Mononuclear cell (primary cell): ENCODE data around the gene ZBTB18. TPM values are rescaled to one million over a fixed set of nuclear protein-coding genes. Genes with fewer than 3 reads are reported as not detected.

ENCODE experiments used
- H3K27me3 ChIP-seq: 2 replicates; pipeline ENCODE4 v1.6.0; 2011; ENCODE audit warnings: low read length, control low read depth; ENCODE audit not compliant: insufficient read depth
- H3K4me1 ChIP-seq: 2 replicates; pipeline ENCODE4 v1.5.1; 2011; ENCODE audit warnings: mild to moderate bottlenecking, low read length, control low read depth; ENCODE audit not compliant: insufficient read depth
- H3K4me3 ChIP-seq: 2 replicates; pipeline ENCODE4 v1.5.1; 2011; ENCODE audit warnings: mild to moderate bottlenecking, low read length, moderate library complexity
- H3K9me3 ChIP-seq: 2 replicates; pipeline ENCODE4 v1.5.1; 2011; ENCODE audit warnings: low read depth, mild to moderate bottlenecking, control low read depth, low read length
- total RNA-seq: library from RNA; depleted of rRNA; stranded (reverse); fragments of >200 nt; gene quantifications from one replicate; pipeline ENCODE4 v1.2.3, GENCODE V29; 2012

ZBTB18 gene
- total RNA-seq, 1 donor, result 57.5 TPM

DNA sequence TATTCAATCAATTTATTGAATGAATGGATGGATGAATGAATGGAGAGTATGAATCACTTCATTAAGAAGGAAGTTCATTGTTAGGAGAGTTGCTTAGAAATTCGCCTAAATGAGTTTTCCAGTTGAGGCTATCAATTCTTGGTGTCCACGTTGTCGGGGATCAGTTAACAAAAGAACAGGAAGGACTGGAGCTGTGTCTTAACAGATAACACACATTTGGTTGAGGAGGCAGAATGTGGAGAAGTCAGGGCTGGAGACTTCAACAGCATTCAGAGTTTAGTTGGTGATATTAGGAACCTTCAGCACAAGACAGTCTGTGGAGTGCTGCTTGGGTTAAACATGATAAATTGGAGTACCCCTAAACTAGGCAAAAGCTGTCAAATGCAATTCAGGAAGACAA is 33.7 kb downstream of the ZBTB18 start:
- no peak overlapping the region for H3K4me3 ChIP-seq
- peaks cover 7% of the 10 kb centered on the region for H3K27me3 ChIP-seq
- no peaks in the 10 kb centered on the region for H3K4me1 ChIP-seq
- no peaks in the 10 kb centered on the region for H3K9me3 ChIP-seq

GRCh38 chr1:244085891-244086290 is 34.8 kb downstream of the ZBTB18 start:
- Histone ChIP-seq H3K4me1 (no peaks in the 10 kb centered on the region), H3K9me3 (no peaks in the 10 kb centered on the region), H3K27me3 (peaks cover 7% of the 10 kb centered on the region), H3K4me3 (no peak overlapping the region)

DNA sequence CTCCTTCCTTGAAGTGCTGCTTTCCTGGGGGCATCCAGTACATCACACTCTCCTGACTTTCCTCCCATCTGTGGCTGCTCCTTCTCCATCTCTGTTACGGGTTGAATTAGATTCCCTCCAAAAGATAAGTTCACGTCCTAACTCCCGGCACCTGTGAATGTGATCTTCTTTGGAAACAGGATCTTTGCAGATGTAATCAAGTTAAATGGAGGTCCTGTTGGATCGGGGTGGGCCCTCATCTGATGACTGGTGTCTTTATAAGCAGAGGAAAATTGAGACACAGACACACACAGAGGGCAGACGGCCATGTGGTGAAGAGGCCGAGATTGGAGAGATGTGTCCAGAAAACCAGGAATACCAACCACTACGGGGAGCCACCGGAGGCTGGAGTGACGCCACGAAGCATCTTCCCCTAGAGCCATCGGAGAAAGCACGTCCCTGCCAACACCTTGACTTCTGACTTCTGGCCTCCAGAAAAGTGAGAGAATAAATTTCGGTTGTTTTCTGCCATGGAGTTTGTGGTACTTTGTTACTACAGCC is 36.0 kb downstream of the ZBTB18 start:
- H3K9me3 ChIP-seq, result no peaks in the 10 kb centered on the region
- H3K4me1 ChIP-seq, result no peaks in the 10 kb centered on the region
- peaks cover 7% of the 10 kb centered on the region for H3K27me3 ChIP-seq
- no peak overlapping the region for H3K4me3 ChIP-seq

DNA sequence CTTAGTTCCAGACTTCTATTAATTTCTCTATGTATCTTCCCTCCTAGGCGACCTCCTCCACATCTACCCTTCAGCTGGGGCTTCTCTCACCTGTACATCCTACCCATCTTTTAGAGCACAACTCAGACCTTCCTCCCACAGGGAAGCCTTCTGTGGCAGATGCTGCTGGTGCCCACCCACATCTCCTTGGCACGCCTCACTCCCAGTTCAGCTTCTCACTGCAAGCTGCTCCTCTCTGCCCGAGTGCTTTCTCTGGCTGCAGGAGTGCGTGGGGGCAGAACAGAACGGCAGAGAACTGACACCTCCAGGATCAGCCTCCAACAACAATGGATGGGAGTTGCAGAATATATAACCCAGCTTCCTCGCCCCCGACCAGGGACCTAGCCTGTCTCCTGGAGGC is 36.5 kb downstream of the ZBTB18 start:
- H3K27me3 ChIP-seq, result peaks cover 7% of the 10 kb centered on the region
- no peaks in the 10 kb centered on the region for H3K9me3 ChIP-seq
- H3K4me3 ChIP-seq, result no peak overlapping the region
- H3K4me1 ChIP-seq, result no peaks in the 10 kb centered on the region

DNA sequence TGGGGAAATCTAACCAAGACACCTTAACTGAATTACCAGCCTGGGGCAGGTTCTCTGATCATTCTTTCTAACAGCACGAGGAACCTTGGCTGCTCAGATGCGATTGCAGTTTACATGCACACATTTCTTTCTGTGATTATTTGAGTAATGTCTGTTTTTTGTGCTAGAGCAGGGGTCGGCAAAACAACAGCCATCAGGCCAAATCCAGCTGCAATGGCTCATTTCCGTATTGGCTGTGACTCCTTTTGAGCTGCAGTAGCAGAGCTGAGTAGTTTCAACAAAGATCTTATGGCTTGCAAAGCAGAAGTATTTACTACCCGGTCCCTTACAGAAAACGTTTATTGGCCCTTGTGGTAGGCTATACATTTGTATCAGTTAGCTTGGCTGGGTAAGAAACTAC is 37.1 kb downstream of the ZBTB18 start:
- Histone ChIP-seq H3K9me3 (no peaks in the 10 kb centered on the region), H3K27me3 (peaks cover 7% of the 10 kb centered on the region), H3K4me1 (no peaks in the 10 kb centered on the region), H3K4me3 (no peak overlapping the region)

DNA sequence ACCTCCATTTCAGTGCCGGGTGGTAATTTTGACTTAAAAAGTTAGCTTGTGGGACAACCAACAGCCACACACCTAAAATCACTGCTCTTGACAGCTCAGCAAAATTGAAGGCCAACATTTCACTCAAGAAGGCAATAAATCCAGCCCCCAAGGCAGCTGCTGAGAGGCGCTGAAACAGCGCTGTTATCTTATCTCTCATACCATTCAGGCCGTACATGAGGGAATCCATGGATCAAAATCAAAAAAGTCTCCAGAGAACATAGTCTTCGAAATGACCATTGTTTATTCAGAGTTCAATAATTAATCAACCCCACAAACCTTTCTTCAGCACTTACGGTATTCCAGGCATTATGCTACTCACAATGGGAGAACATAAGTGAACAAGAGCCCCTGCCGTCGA is 38.5 kb downstream of the ZBTB18 start:
- H3K4me3 ChIP-seq, result no peak overlapping the region
- H3K27me3 ChIP-seq, result no peaks in the 10 kb centered on the region
- no peaks in the 10 kb centered on the region for H3K4me1 ChIP-seq
- no peaks in the 10 kb centered on the region for H3K9me3 ChIP-seq

DNA sequence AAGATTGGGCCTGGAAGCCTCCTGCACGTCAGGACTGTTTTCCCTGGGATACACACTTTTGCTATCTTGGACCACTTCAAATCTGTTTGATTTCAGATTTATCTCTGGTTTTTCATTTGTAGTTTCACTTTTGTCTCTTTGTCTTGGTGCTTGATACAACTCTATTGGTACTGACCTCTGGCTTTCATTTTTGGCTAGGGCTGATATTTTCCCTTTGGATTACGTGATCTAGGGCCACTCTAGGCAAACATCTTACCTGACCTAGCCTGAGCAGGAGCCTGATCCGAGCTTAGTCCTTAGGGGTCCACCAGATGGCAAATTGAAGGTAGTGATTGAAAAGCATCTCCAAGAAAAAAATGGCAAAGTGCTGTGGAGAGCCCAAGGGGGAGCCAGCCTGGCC is 39.6 kb downstream of the ZBTB18 start:
- no peaks in the 10 kb centered on the region for H3K4me1 ChIP-seq
- H3K27me3 ChIP-seq, result no peaks in the 10 kb centered on the region
- no peaks in the 10 kb centered on the region for H3K9me3 ChIP-seq

GRCh38 chr1:244092293-244092963 is 41.3 kb downstream of the ZBTB18 start:
- no peak overlapping the region for H3K4me3 ChIP-seq
- H3K27me3 ChIP-seq, result no peaks in the 10 kb centered on the region
- H3K4me1 ChIP-seq, result no peaks in the 10 kb centered on the region
- H3K9me3 ChIP-seq, result no peaks in the 10 kb centered on the region

More for the DNA sequence above, 39.6 kb downstream of the ZBTB18 start:
- H3K4me3 ChIP-seq, result no peak overlapping the region

DNA sequence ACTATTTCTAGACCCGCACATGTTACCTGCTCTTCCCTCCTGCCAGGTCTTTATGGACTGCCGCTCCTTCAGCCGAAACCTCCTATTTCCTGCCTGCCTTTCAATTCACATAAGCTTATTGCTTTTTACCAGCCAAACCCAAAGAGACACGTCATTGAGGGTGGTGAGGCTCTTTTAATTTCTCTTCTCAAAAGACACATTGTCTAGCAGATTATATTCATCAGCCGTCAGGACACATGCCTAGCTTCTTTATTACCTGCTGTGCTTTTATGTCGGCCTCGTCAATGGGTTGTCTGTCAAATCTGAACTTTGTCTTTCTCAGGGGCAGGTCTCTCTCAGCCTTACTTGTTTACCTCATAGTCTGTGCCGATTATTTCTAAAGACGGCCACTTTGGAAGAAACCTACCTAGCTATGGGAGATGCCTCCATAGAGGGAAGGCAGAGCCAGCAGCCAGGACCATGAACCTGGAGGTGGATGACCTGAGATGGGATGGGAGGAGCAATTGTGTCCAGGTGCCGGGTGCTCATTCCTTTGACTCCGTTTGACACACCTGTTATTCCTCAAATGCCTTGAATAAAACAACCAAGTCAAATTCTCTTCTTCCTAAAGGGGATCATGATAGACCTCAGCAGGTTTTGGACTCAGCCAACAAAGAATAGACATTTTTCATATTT is 42.0 kb downstream of the ZBTB18 start:
- H3K27me3 ChIP-seq, result no peaks in the 10 kb centered on the region
- no peak overlapping the region for H3K4me3 ChIP-seq
- no peaks in the 10 kb centered on the region for H3K4me1 ChIP-seq
- no peaks in the 10 kb centered on the region for H3K9me3 ChIP-seq

DNA sequence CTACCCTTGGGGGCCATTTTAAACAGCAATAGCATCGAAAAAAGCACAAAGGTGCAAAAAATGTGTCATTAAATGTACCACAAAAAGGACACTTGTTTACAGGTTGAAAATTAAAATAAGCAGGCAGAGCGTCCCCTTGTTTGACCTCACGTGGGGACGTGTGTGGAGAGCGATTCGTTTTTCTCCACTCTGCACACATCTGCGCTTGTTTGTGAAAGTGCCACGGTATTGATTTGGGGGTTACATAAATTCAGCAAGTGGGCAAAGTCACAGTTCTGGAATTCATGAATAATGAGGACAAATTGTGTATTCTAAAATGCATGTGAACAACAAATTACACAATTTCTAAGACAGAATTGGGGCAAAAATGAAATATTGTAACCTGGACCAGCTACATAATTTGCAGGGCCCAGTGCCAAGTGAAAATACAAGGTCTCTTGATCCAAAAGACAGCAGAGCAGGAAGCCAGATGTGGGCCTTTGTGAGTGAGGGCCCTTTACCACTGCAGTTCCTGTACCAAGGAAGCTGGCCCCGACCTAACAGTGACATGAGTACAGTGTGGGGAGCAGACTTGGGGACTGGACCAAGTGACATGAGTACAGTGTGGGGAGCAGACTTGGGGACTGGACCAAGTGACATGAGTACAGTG is 43.9 kb downstream of the ZBTB18 start:
- no peaks in the 10 kb centered on the region for H3K27me3 ChIP-seq
- H3K9me3 ChIP-seq, result no peaks in the 10 kb centered on the region
- no peak overlapping the region for H3K4me3 ChIP-seq
- H3K4me1 ChIP-seq, result no peaks in the 10 kb centered on the region

- Histone ChIP-seq H3K9me3 (no peaks in the 10 kb centered on the region), H3K4me1 (no peaks in the 10 kb centered on the region), H3K27me3 (no peaks in the 10 kb centered on the region), H3K4me3 (no peak overlapping the region)
Measured at GRCh38 chr1:244095529-244095911, 44.4 kb downstream of the ZBTB18 start.

- Histone ChIP-seq H3K9me3 (no peaks in the 10 kb centered on the region), H3K27me3 (no peaks in the 10 kb centered on the region), H3K4me3 (no peak overlapping the region), H3K4me1 (peaks cover 3% of the 10 kb centered on the region)
Measured at GRCh38 chr1:244096066-244096610, 45.1 kb downstream of the ZBTB18 start.

- Histone ChIP-seq H3K4me1 (peaks cover 5% of the 10 kb centered on the region), H3K9me3 (no peaks in the 10 kb centered on the region), H3K27me3 (no peaks in the 10 kb centered on the region), H3K4me3 (no peak overlapping the region)
Measured at GRCh38 chr1:244096691-244097090, 45.6 kb downstream of the ZBTB18 start.

DNA sequence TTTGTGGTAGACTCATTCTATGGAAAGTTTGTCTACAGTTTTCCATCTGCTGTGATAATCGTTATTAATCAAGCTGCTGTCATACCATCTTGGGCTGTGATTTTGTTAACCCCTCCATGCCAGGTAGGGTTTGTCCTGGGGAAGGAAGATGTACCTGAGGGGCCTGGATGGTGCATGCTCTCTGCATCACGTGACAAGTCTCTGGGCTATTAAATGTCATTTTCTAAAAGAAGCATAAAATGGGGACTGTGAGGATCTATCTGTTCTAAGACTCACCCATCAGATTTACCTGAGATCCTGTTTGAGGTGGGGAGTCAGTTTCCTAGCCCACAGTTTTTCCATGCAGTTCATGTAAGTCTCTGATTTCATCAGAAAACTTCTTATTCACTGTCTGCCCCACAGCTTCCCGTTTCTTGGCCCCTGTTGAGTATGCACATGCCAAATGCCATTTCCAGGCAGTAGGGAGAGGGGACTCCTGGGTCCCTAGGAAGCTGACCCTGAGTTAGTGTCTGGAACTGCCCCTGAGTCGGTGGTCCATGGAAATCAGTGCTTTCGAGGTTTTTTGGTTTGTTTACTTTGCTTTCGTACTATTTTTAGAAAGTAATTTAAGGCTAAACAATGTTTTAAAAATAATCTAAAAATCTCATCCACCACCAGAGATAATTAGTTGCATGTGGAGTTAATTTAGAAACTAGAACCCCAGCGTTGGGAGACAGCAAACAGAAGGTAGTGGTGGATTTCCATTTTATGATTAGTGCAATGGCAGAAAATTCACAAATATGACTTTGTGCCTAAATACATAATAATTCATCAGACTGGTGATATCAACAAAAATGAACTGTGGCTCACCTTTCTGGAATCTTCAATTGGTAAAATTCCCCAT is 46.7 kb downstream of the ZBTB18 start:
- no peaks in the 10 kb centered on the region for H3K9me3 ChIP-seq
- no peak overlapping the region for H3K4me3 ChIP-seq
- peaks cover 5% of the 10 kb centered on the region for H3K4me1 ChIP-seq
- H3K27me3 ChIP-seq, result no peaks in the 10 kb centered on the region
